Loucy (cell line): ENCODE results near the gene MPRIP.

Experiments
- H2AFZ ChIP-seq: fragments of 200-600 bp; sonication (generic); 2 replicates; pipeline ENCODE4 v1.6.0; 2016; ENCODE audit warnings: antibody characterized with exemption, mild to moderate bottlenecking, low read length, moderate library complexity
- H3F3A ChIP-seq: fragments of 200-600 bp; 2 replicates; pipeline ENCODE4 v1.6.0; 2016; ENCODE audit warnings: antibody characterized with exemption, low read depth, mild to moderate bottlenecking
- H3K27me3 ChIP-seq: fragments of 200-600 bp; sonication (generic); 2 replicates; pipeline ENCODE4 v1.6.1; 2014; ENCODE audit warnings: low read length, mild to moderate bottlenecking; ENCODE audit not compliant: insufficient read depth, poor library complexity, severe bottlenecking
- H3K36me3 ChIP-seq: fragments of 200-600 bp; sonication (generic); 2 replicates; pipeline ENCODE4 v1.6.1; 2016; ENCODE audit warnings: low read length; ENCODE audit not compliant: insufficient read depth
- H3K4me1 ChIP-seq: fragments of 200-600 bp; sonication (generic); 2 replicates; pipeline ENCODE4 v1.5.1; 2014; ENCODE audit warnings: low read length, mild to moderate bottlenecking; ENCODE audit not compliant: insufficient read depth, poor library complexity, severe bottlenecking
- H3K4me2 ChIP-seq: fragments of 200-600 bp; sonication (generic); 2 replicates; pipeline ENCODE4 v1.6.0; 2014; ENCODE audit warnings: antibody characterized with exemption, low read length, low read depth, mild to moderate bottlenecking; ENCODE audit not compliant: poor library complexity, severe bottlenecking
- H3K4me3 ChIP-seq: fragments of 200-600 bp; sonication (generic); 2 replicates; pipeline ENCODE4 v1.5.1; 2014; ENCODE audit warnings: low read length, mild to moderate bottlenecking, mixed read lengths; ENCODE audit not compliant: poor library complexity, severe bottlenecking
- H3K79me2 ChIP-seq: fragments of 200-600 bp; sonication (generic); 2 replicates; pipeline ENCODE4 v1.6.1; 2014; ENCODE audit warnings: low read length; ENCODE audit not compliant: insufficient read depth
- H3K9ac ChIP-seq: fragments of 200-600 bp; sonication (generic); 2 replicates; pipeline ENCODE4 v1.6.0; 2014; ENCODE audit warnings: mild to moderate bottlenecking, low read depth, low read length, moderate library complexity; ENCODE audit not compliant: poor library complexity, severe bottlenecking
- H3K9me2 ChIP-seq: fragments of 200-600 bp; sonication (generic); replicated peaks from 2 replicates; pipeline ENCODE4 v1.6.1; 2016; ENCODE audit warnings: low read depth, low read length, mixed read lengths
- H3K9me3 ChIP-seq: fragments of 200-600 bp; sonication (generic); 2 replicates; pipeline ENCODE4 v1.6.1; 2014; ENCODE audit warnings: mild to moderate bottlenecking, antibody characterized with exemption, low read length, low read depth; ENCODE audit not compliant: insufficient read depth
- H4K20me1 ChIP-seq: fragments of 200-600 bp; sonication (generic); 2 replicates; pipeline ENCODE4 v1.6.0; 2014; ENCODE audit warnings: antibody characterized with exemption, low read length, mild to moderate bottlenecking; ENCODE audit not compliant: insufficient read depth, poor library complexity, severe bottlenecking
- CTCF ChIP-seq: fragments of 200-600 bp; sonication (generic); conservative IDR thresholded peaks from 2 replicates; pipeline ENCODE4 v1.5.1; 2014; ENCODE audit warnings: mild to moderate bottlenecking, antibody characterized with exemption, low read length
- EZH2phosphoT487 ChIP-seq: fragments of 200-600 bp; IDR thresholded peaks from 2 replicates; pipeline ENCODE4 v1.6.1; 2018; ENCODE audit warnings: antibody characterized with exemption, mild to moderate bottlenecking, moderate library complexity, borderline replicate concordance

MPRIP gene

GRCh38 chr17:17028059-17028877, 14.0 kb upstream of the MPRIP start:
- no peaks in the 10 kb centered on the region for H3K36me3 ChIP-seq
- H3K4me2 ChIP-seq, result no peak overlapping the region
- H3K9me3 ChIP-seq, result no peaks in the 10 kb centered on the region
- no peak overlapping the region for H2AFZ ChIP-seq
- H3K27me3 ChIP-seq, result no peaks in the 10 kb centered on the region
- H3K79me2 ChIP-seq, result no peaks in the 10 kb centered on the region
- H3K4me3 ChIP-seq, result no peak overlapping the region
- TF ChIP-seq CTCF (no peak), EZH2phosphoT487 (no peak)
- H3K9ac ChIP-seq, result no peak overlapping the region
- no peaks in the 10 kb centered on the region for H3F3A ChIP-seq
- no peaks in the 10 kb centered on the region for H4K20me1 ChIP-seq
- no peaks in the 10 kb centered on the region for H3K9me2 ChIP-seq
- no peaks in the 10 kb centered on the region for H3K4me1 ChIP-seq

GRCh38 chr17:17028878-17029535, 13.2 kb upstream of the MPRIP start:
- no peaks in the 10 kb centered on the region for H3K9me3 ChIP-seq
- no peak overlapping the region for H3K9ac ChIP-seq
- H3K79me2 ChIP-seq, result no peaks in the 10 kb centered on the region
- peaks cover 4% of the 10 kb centered on the region for H3K4me1 ChIP-seq
- no peaks in the 10 kb centered on the region for H3K9me2 ChIP-seq
- TF ChIP-seq CTCF, result no peak
- no peak for TF ChIP-seq EZH2phosphoT487
- H3K27me3 ChIP-seq, result no peaks in the 10 kb centered on the region
- no peak overlapping the region for H2AFZ ChIP-seq
- no peaks in the 10 kb centered on the region for H4K20me1 ChIP-seq
- H3K4me3 ChIP-seq, result no peak overlapping the region
- H3K36me3 ChIP-seq, result no peaks in the 10 kb centered on the region
- H3F3A ChIP-seq, result no peaks in the 10 kb centered on the region
- no peak overlapping the region for H3K4me2 ChIP-seq

- Histone ChIP-seq H2AFZ (no peak overlapping the region), H3K9me3 (no peaks in the 10 kb centered on the region), H3K9ac (no peak overlapping the region), H4K20me1 (no peaks in the 10 kb centered on the region), H3K27me3 (no peaks in the 10 kb centered on the region), H3K4me2 (no peak overlapping the region), H3K79me2 (no peaks in the 10 kb centered on the region), H3K36me3 (no peaks in the 10 kb centered on the region), H3K4me1 (peaks cover 4% of the 10 kb centered on the region), H3K4me3 (no peak overlapping the region), H3F3A (peaks cover 3% of the 10 kb centered on the region; the same call in 1 of the 2 replicates), H3K9me2 (no peaks in the 10 kb centered on the region)
- no peak for TF ChIP-seq CTCF
- TF ChIP-seq EZH2phosphoT487, result no peak
Observed at GRCh38 chr17:17029938-17030337, 12.3 kb upstream of the MPRIP start.
